HepG2 (cell line): Measurements from ENCODE around the gene SH3GL1. TPM values are rescaled to one million over a fixed set of nuclear protein-coding genes. Genes with fewer than 3 reads are reported as not detected.
A peak's percentile ranks its signal among the peaks of the same experiment; 100 is the strongest.

Experiments used
- ATAC-seq: fragments of 200-7000 bp; cut with Tn5 transposase; 3 replicates; pipeline ENCODE4 v1.9.1; 2020; ENCODE audit warnings: mild to moderate bottlenecking, moderate library complexity
- BruUV-seq: library from RNA; stranded (reverse); fragments of 400-500 nt; replicated peaks from 2 replicates; lab custom pipeline; 2021; lab: Mats Ljungman, UMichigan
- CTCF ChIA-PET: fragments of 300-600 bp; formaldehyde crosslinking; extraction: SDS; loops from one replicate; lab custom pipeline; 2021; ENCODE audit warnings: low total read pairs, inconsistent platforms, low intra/inter-chr PET ratio; lab: Yijun Ruan, JAX
- POLR2A ChIA-PET: fragments of 350-600 bp; sonication (Branson Sonifier 250); formaldehyde crosslinking; loops from one replicate; lab custom pipeline; 2020; ENCODE audit warnings: antibody characterized with exemption, inconsistent platforms; lab: Yijun Ruan, JAX
- DNase-seq: peaks from one replicate; pipeline ENCODE4 v3.0.0-alpha.2; 2015; ENCODE audit warnings: low spot score
- FAIRE-seq: peaks from 3 replicates; lab custom pipeline; 2011; peaks lifted over from hg19 to GRCh38; lab: Jason Lieb, UNC
- H2AFZ ChIP-seq: one replicate; pipeline ENCODE4 v1.6.1; 2011; ENCODE audit warnings: low read length, inconsistent platforms
- H3K27ac ChIP-seq: fragments of 300-600 bp; 3 replicates; pipeline ENCODE4 v1.8.0; 2011; ENCODE audit warnings: mixed run types, mild to moderate bottlenecking, mixed read lengths, low read length, inconsistent platforms; ENCODE audit not compliant: insufficient read depth; ENCODE audit errors: extremely low read length
- H3K27me3 ChIP-seq, 2 experiments: fragments of 200-600 bp in 1 of 2; 2 replicates in 1 of 2; 3 replicates in 1 of 2; pipeline versions ENCODE4 v1.6.0 to v1.8.0; 2011; ENCODE audit warnings: low read length in 2 of 2, mild to moderate bottlenecking in 2 of 2, moderate library complexity in 2 of 2, inconsistent platforms in 1 of 2; ENCODE audit not compliant: insufficient read depth in 2 of 2, control insufficient read depth in 1 of 2
- H3K36me3 ChIP-seq, 2 experiments: fragments of 200-600 bp in 1 of 2; replicated peaks in 1 of 2; 2 replicates in 1 of 2; 3 replicates in 1 of 2; pipeline versions ENCODE4 v1.5.1 to v1.8.0; 2011; ENCODE audit warnings: low read length in 2 of 2, inconsistent platforms in 1 of 2; ENCODE audit not compliant: insufficient read depth in 2 of 2, control insufficient read depth in 1 of 2
- H3K4me1 ChIP-seq: 2 replicates; pipeline ENCODE4 v1.5.1; 2012; ENCODE audit warnings: low read length, inconsistent platforms; ENCODE audit not compliant: insufficient read depth
- H3K4me2 ChIP-seq: 2 replicates; pipeline ENCODE4 v1.6.0; 2011; ENCODE audit warnings: low read depth, low read length, inconsistent platforms
- H3K4me3 ChIP-seq, 3 experiments: fragments of 200-600 bp in 1 of 3; sonication (generic), shearing (Covaris generic) in 1 of 3; replicated peaks in 1 of 3; 2 replicates each; pipeline ENCODE4 v1.5.1; 2011 to 2016; ENCODE audit warnings: low read length in 3 of 3, inconsistent platforms in 2 of 3, low read depth in 2 of 3, mild to moderate bottlenecking in 2 of 3, control low read depth in 1 of 3, mixed read lengths in 1 of 3; ENCODE audit not compliant: insufficient read depth in 1 of 3
- H3K79me2 ChIP-seq: one replicate; pipeline ENCODE4 v1.6.1; 2011; ENCODE audit warnings: low read length, inconsistent platforms; ENCODE audit not compliant: insufficient read depth
- H3K9ac ChIP-seq: 2 replicates; pipeline ENCODE4 v1.6.0; 2011; ENCODE audit warnings: mild to moderate bottlenecking, low read depth, low read length, inconsistent platforms; ENCODE audit not compliant: insufficient read depth
- H3K9me3 ChIP-seq: 2 replicates; pipeline ENCODE4 v1.5.1; 2012; ENCODE audit warnings: mild to moderate bottlenecking, low read length
- H4K20me1 ChIP-seq: 2 replicates; pipeline ENCODE4 v1.6.0; 2011; ENCODE audit warnings: inconsistent platforms, mild to moderate bottlenecking, low read length, moderate library complexity; ENCODE audit not compliant: insufficient read depth
- EHMT2 ChIP-seq: fragments of 200-600 bp; sonication (generic); IDR thresholded peaks from 2 replicates; pipeline ENCODE4 v1.7.0; 2017; ENCODE audit warnings: antibody characterized with exemption, low read depth, low read length, borderline replicate concordance
- POLR2G ChIP-seq: fragments of 200-400 bp; formaldehyde crosslinking; IDR thresholded peaks from 2 replicates; pipeline ENCODE4 v1.6.1; 2018; ENCODE audit warnings: mild to moderate bottlenecking, low read depth, low read length, moderate library complexity
- TEAD2 ChIP-seq: sonication (generic); formaldehyde crosslinking; IDR thresholded peaks from 2 replicates; pipeline ENCODE4 v1.9.0; 2021; ENCODE audit warnings: missing genetic modification reagents
- USF2 ChIP-seq, 2 experiments: sonication (generic) in 1 of 2; formaldehyde crosslinking in 1 of 2; IDR thresholded peaks; 2 replicates each; pipeline versions ENCODE4 v1.5.1 to v1.6.1; 2011 to 2020; ENCODE audit warnings: borderline replicate concordance in 1 of 2, low read depth in 1 of 2, low read length in 1 of 2, mild to moderate bottlenecking in 1 of 2, missing genetic modification reagents in 1 of 2, moderate library complexity in 1 of 2
- ZNF850 ChIP-seq: sonication (generic); formaldehyde crosslinking; conservative IDR thresholded peaks from 2 replicates; pipeline ENCODE4 v1.9.0; 2021; ENCODE audit warnings: mild to moderate bottlenecking, missing genetic modification reagents
- ZZZ3 ChIP-seq: sonication (generic); formaldehyde crosslinking; IDR thresholded peaks from 2 replicates; pipeline ENCODE4 v1.4.0; 2020; ENCODE audit warnings: missing genetic modification reagents, mild to moderate bottlenecking, borderline replicate concordance
- WGBS: methylation state at CpG from one replicate; pipeline ENCODE4 v1.1.6; 2017; ENCODE audit warnings: low lambda C conversion rate; 5-methylcytosine and 5-hydroxymethylcytosine counted together
- in situ Hi-C: cut with HindIII; loops from 2 replicates; pipeline ENCODE4 v1.10.0; 2017; ENCODE audit warnings: low pct_unique_long_range_greater_than_20kb; ENCODE audit not compliant: extremely low pct_ligation_motif_present
- intact Hi-C: fragments of 100-400 bp; cut with micrococcal nuclease; formaldehyde crosslinking; loops from one replicate; pipeline ENCODE4 v1.10.0; 2022; ENCODE audit not compliant: unreplicated experiment
- polyA plus RNA-seq, 8 experiments: library from polyadenylated mRNA; depleted of rRNA in 3 of 8; stranded (reverse) in 7 of 8; unstranded in 1 of 8; fragments of >200 nt; fragmentation: Illumina TruSeq in 4 of 8; extraction: Trizol in 4 of 8; gene quantifications; 2 replicates each; pipeline versions ENCODE4 v1.2.1 to v1.2.3, GENCODE V29; 2011 to 2016; ENCODE audit warnings: low read depth in 4 of 8, missing spikeins in 1 of 8, mixed read lengths in 1 of 8; ENCODE audit not compliant: insufficient read depth in 1 of 8
- total RNA-seq, 5 experiments: library from RNA; depleted of rRNA; stranded (reverse); fragments of >200 nt; fragmentation: Illumina TruSeq; extraction: Trizol; gene quantifications; 2 replicates each; pipeline ENCODE4 v1.2.3, GENCODE V29; 2016; ENCODE audit warnings: low read depth in 1 of 5

The SH3GL1 gene
- total and polyA plus RNA-seq, 2 of the 13 experiments (the other 11 are each of a cell fraction or from before 2014, with no cell fraction given) = 33.0 to 45.1 TPM

DNA sequence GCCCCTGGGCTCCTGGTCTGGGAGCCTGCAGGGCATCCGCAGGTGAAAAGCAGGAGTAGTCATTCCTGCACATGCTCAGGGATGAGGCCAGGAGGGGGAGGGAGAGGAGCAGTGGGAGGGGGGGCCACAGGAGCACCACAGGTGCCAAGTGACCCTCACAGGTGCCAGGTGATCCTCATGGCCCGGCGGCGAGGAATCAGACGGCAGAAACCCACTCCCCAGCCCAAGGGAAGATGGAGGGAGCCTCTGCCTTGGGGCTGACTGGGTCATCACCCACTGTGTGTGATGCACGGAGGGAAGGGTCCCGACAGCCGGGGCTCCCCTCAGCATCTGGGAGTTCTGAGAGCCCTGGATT is 27.4 kb downstream of the SH3GL1 start:
- H3K4me1 ChIP-seq = peaks cover 42% of the 10 kb centered on the region
- peaks cover 2% of the 10 kb centered on the region; the same call in 1 of the 2 replicates for H4K20me1 ChIP-seq
- WGBS = 97% methylated on average over 6 of the region's 8 CpGs
- no peak overlapping the region for H3K4me2 ChIP-seq
- DNase-seq = no peak
- H3K9me3 ChIP-seq = no peaks in the 10 kb centered on the region
- intact Hi-C loops = no loop called here
- in situ Hi-C loops = no loop called here
- H3K79me2 ChIP-seq = peaks cover 59% of the 10 kb centered on the region
- H3K4me3 ChIP-seq = no peak overlapping the region
- ChIA-PET POLR2A (interaction anchor here (3.9 kb wide), 1 partner anchor 30 kb away, joined by 30 read pairs; the partner anchor contains the start of gene MPND), CTCF (no interaction called here)
- H3K27ac ChIP-seq = peak overlapping the region; percentile 84
- H3K9ac ChIP-seq = no peak overlapping the region
- no peak for ATAC-seq
- peaks cover 8 to 24% of the 10 kb centered on the region in 2 experiments; a peak in 4 of 5 replicates for H3K36me3 ChIP-seq
- no peak overlapping the region for H2AFZ ChIP-seq
- no TSS peak for BruUV-seq
- H3K27me3 ChIP-seq = no peaks in the 10 kb centered on the region
- FAIRE-seq = no peak
- TF ChIP-seq TEAD2 (CRISPR knock-in tag) (no peak), USF2 (IDR thresholded peaks at IDR 0.05; ENCODE audit: low read depth, low read length) (no peak), USF2 (CRISPR knock-in tag; IDR thresholded peaks at IDR 0.05; ENCODE audit: borderline replicate concordance) (no peak), ZZZ3 (CRISPR knock-in tag) (no peak), EHMT2 (no peak), ZNF850 (CRISPR knock-in tag) (no peak), POLR2G (no peak)
